Peyer's patch (tissue), 4 donors: ENCODE results near the gene CELF2.

Experiments
- CTCF ChIP-seq, 6 experiments: fragments of 450-650 bp in 4 of 6; fragments of 200-600 bp in 2 of 6; sonication (generic) in 1 of 6; IDR thresholded peaks; one replicate each; pipeline ENCODE4 v1.5.1; 2017 to 2019; ENCODE audit warnings: antibody characterized with exemption in 6 of 6, mild to moderate bottlenecking in 3 of 6, moderate library complexity in 1 of 6
- POLR2A ChIP-seq, 2 donors: fragments of 450-650 bp; IDR thresholded peaks; one replicate each; pipeline ENCODE4 v1.5.1; 2017; ENCODE audit warnings: antibody characterized with exemption in 2 of 2, mild to moderate bottlenecking in 2 of 2, moderate library complexity in 2 of 2

GRCh38 chr10:11119843-11120242 is 102.2 kb downstream of the CELF2 start:
- TF ChIP-seq CTCF (IDR thresholded peaks at IDR 0.05) (no peak), POLR2A (IDR thresholded peaks at IDR 0.05) (no peak)
